ENCODE data around the gene NEU4. TPM values are rescaled to one million over a fixed set of nuclear protein-coding genes. Genes with fewer than 3 reads are reported as not detected.

NEU4 gene
- polyA plus RNA-seq, 1 donor from 2014 or later, result not detected

- Histone ChIP-seq H3K27ac (ENCODE audit: low read length) (no peak overlapping the region), H3F3A (ENCODE audit: insufficient read depth, low read length, poor library complexity, severe bottlenecking) (no peaks in the 10 kb centered on the region), H3K9me3 (ENCODE audit: low read length) (no peaks in the 10 kb centered on the region), H3K79me2 (replicated peaks; ENCODE audit: insufficient read depth, low read length) (no peaks in the 10 kb centered on the region), H4K20me1 (ENCODE audit: insufficient read depth) (no peaks in the 10 kb centered on the region), H3K9me2 (ENCODE audit: insufficient read depth, low read length) (no peaks in the 10 kb centered on the region), H3K36me3 (ENCODE audit: insufficient read depth, low read length) (no peaks in the 10 kb centered on the region), H3K27me3 (ENCODE audit: insufficient read depth, low read depth, low read length) (no peaks in the 10 kb centered on the region), H2AFZ (ENCODE audit: low read depth, low read length) (no peak overlapping the region), H3K4me3 (ENCODE audit: low read length) (peak overlapping the region; percentile 52), H3K9ac (ENCODE audit: low read length) (no peak overlapping the region), H3K4me2 (ENCODE audit: low read length) (no peak overlapping the region)
- TF ChIP-seq TAF1 (IDR thresholded peaks at IDR 0.05; ENCODE audit: low read depth), result no peak
- TF ChIP-seq RAD21 (conservative IDR thresholded peaks at IDR 0.05), result no peak
- TF ChIP-seq EZH2 (IDR thresholded peaks at IDR 0.05; ENCODE audit: borderline replicate concordance, insufficient read depth, low read length, poor library complexity, severe bottlenecking), result no peak
- TF ChIP-seq CTCF (IDR thresholded peaks at IDR 0.05; ENCODE audit: poor library complexity, severe bottlenecking), result no peak
- TF ChIP-seq EP300 (conservative IDR thresholded peaks at IDR 0.05; ENCODE audit: poor library complexity, severe bottlenecking), result no peak
- TF ChIP-seq MXI1 (conservative IDR thresholded peaks at IDR 0.05; ENCODE audit: poor library complexity, severe bottlenecking), result no peak
- no peak for TF ChIP-seq SMC3 (conservative IDR thresholded peaks at IDR 0.05; ENCODE audit: poor library complexity)
- no peak for TF ChIP-seq REST (IDR thresholded peaks at IDR 0.05; ENCODE audit: borderline replicate concordance)
- TF ChIP-seq POLR2AphosphoS5 (IDR thresholded peaks at IDR 0.05), result no peak
These were observed 5.3 kb upstream of the NEU4 start for GRCh38 chr2:241803387-241804325.

- Histone ChIP-seq H3K27me3 (ENCODE audit: insufficient read depth, low read depth, low read length) (no peaks in the 10 kb centered on the region), H3K36me3 (ENCODE audit: insufficient read depth, low read length) (no peaks in the 10 kb centered on the region), H3K4me3 (ENCODE audit: low read length) (no peak overlapping the region), H3K79me2 (replicated peaks; ENCODE audit: insufficient read depth, low read length) (no peaks in the 10 kb centered on the region), H3K4me2 (ENCODE audit: low read length) (no peak overlapping the region), H4K20me1 (ENCODE audit: insufficient read depth) (no peaks in the 10 kb centered on the region), H3K9ac (ENCODE audit: low read length) (no peak overlapping the region), H2AFZ (ENCODE audit: low read depth, low read length) (no peak overlapping the region), H3K9me2 (ENCODE audit: insufficient read depth, low read length) (no peaks in the 10 kb centered on the region), H3K27ac (ENCODE audit: low read length) (no peak overlapping the region), H3F3A (ENCODE audit: insufficient read depth, low read length, poor library complexity, severe bottlenecking) (no peaks in the 10 kb centered on the region), H3K9me3 (ENCODE audit: low read length) (no peaks in the 10 kb centered on the region)
- TF ChIP-seq EP300 (conservative IDR thresholded peaks at IDR 0.05; ENCODE audit: poor library complexity, severe bottlenecking) (no peak), REST (IDR thresholded peaks at IDR 0.05; ENCODE audit: borderline replicate concordance) (no peak), CTCF (IDR thresholded peaks at IDR 0.05; ENCODE audit: poor library complexity, severe bottlenecking) (no peak), POLR2AphosphoS5 (IDR thresholded peaks at IDR 0.05) (no peak), EZH2 (IDR thresholded peaks at IDR 0.05; ENCODE audit: borderline replicate concordance, insufficient read depth, low read length, poor library complexity, severe bottlenecking) (no peak), TAF1 (IDR thresholded peaks at IDR 0.05; ENCODE audit: low read depth) (no peak), MXI1 (conservative IDR thresholded peaks at IDR 0.05; ENCODE audit: poor library complexity, severe bottlenecking) (no peak), SMC3 (conservative IDR thresholded peaks at IDR 0.05; ENCODE audit: poor library complexity) (no peak)
These were observed 4.4 kb upstream of the NEU4 start for GRCh38 chr2:241804326-241805229.

Measured in neural cell (in vitro differentiated cells).